LNCAP (cell line): Measurements from ENCODE around the gene PSORS1C1.
A peak's percentile ranks its signal among the peaks of the same experiment; 100 is the strongest.

Experiments used
- CTCF ChIP-seq: fragments of 450-650 bp; IDR thresholded peaks from 2 replicates; pipeline ENCODE4 v1.5.1; 2017; ENCODE audit warnings: mild to moderate bottlenecking

The PSORS1C1 gene

GRCh38 chr6:31079656-31080261 is 34.8 kb upstream of the PSORS1C1 start:
- TF ChIP-seq CTCF, result peak; percentile 85

GRCh38 chr6:31081872-31082271 is 32.7 kb upstream of the PSORS1C1 start:
- no peak for TF ChIP-seq CTCF

DNA sequence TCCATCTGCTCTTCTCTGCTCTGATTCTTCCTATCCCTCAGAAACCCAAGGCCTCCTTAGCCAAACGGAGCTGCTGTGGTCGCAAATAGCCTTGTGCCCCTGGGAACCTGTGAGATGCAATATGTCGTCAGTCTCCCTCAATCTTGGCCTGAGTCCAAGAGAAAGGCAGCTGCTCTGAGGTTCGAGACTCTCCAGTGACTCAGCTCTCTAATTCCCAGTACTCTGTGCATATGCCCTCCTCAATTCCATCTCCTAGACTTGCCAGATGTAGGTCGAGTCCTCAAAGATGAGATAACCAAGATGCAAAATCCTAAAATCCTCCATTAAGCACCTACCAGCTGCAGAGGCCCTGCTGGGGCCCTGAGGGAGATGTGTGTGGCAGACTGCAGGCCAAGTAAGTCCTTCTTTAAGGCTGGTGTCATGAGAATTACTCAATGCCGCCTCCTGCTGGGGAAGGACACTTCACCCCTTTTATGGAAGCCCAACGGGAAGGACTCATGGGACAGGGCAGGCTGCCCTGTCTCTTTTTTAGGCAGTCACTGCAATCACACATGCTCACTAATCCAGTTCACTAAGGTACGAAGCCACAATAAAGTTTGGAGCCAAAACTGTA is 30.8 kb upstream of the PSORS1C1 start:
- peak; percentile 61 for TF ChIP-seq CTCF

- no peak for TF ChIP-seq CTCF
Measured at GRCh38 chr6:31086788-31087440, 27.7 kb upstream of the PSORS1C1 start.

DNA sequence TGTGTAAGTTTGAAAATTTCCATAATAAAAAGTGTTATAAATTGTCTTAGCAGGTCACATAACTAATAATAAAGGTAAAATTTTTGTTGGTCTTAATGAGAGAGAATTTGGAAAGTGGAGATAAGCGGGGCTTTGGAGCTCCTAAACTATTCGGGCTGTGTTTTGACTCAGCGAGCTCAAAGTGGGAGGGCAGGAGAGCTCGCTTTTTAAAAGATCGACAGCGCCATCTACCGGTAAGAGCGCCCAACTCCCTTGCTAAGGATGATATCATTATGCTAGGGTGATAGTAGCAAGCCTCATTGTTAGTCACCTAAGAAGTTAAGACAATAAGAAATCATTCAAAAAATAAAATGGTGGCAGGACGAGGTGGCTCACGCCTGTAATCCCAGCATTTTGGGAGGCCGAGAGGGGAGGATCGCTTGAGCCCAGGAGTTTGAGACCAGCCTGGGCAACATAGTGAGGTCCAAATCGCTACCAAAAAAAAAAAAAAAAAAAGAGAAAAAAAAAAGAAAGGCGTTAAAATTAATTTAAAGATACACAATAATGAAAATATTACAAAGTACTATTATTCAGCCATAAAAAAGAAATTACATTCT is 27.0 kb upstream of the PSORS1C1 start:
- TF ChIP-seq CTCF, result peak; percentile 71

GRCh38 chr6:31090275-31090972 is 24.2 kb upstream of the PSORS1C1 start:
- TF ChIP-seq CTCF, result no peak

GRCh38 chr6:31090973-31091364 is 23.6 kb upstream of the PSORS1C1 start:
- no peak for TF ChIP-seq CTCF
